A549 (cell line): Measurements from ENCODE around the gene LRRC3B. TPM values are rescaled to one million over a fixed set of nuclear protein-coding genes. Genes with fewer than 3 reads are reported as not detected.

Experiments
- ATAC-seq, 2 experiments: fragments of 200-7000 bp in 1 of 2; fragments of >200 bp in 1 of 2; cut with Nextera tagmentation in 1 of 2; cut with Tn5 transposase in 1 of 2; 3 replicates each; pipeline versions ENCODE4 v1.8.0 to v1.9.1; 2018 to 2020; ENCODE audit warnings: mild to moderate bottlenecking in 1 of 2, moderate library complexity in 1 of 2
- CTCF ChIA-PET: fragments of 300-600 bp; sonication (Branson Sonifier 250); formaldehyde crosslinking; extraction: SDS; loops from one replicate; lab custom pipeline; 2021; ENCODE audit warnings: antibody characterized with exemption, inconsistent platforms; lab: Yijun Ruan, JAX
- POLR2A ChIA-PET: fragments of 350-600 bp; formaldehyde crosslinking; extraction: SDS; loops from one replicate; lab custom pipeline; 2021; ENCODE audit warnings: antibody characterized with exemption, inconsistent platforms; lab: Yijun Ruan, JAX
- DNase-seq, 2 experiments: peaks; one replicate each; pipeline versions ENCODE4 v3.0.0 to v3.0.0-alpha.2; 2011 to 2016; ENCODE audit warnings: low read depth in 1 of 2, low spot score in 1 of 2
- FAIRE-seq: peaks from 2 replicates; lab custom pipeline; 2011; peaks lifted over from hg19 to GRCh38; lab: Jason Lieb, UNC
- H3K27ac ChIP-seq, 2 experiments: fragments of >200 bp; sonication (Bioruptor Twin); formaldehyde crosslinking; 3 replicates each; pipeline ENCODE4 v1.5.1; 2016 to 2017
- H3K4me1 ChIP-seq: fragments of >200 bp; sonication (Bioruptor Twin); formaldehyde crosslinking; 3 replicates; pipeline ENCODE4 v1.6.1; 2016
- H3K4me2 ChIP-seq: fragments of >200 bp; sonication (Bioruptor Twin); formaldehyde crosslinking; 3 replicates; pipeline ENCODE4 v1.6.1; 2016
- H3K4me3 ChIP-seq: fragments of >200 bp; sonication (Bioruptor Twin); formaldehyde crosslinking; 3 replicates; pipeline ENCODE4 v1.5.1; 2016
- H3K9me3 ChIP-seq: fragments of >200 bp; sonication (Bioruptor Twin); formaldehyde crosslinking; 3 replicates; pipeline ENCODE4 v1.6.1; 2016
- ATOH8 ChIP-seq: fragments of 250-450 bp; sonication (Bioruptor Pico); IDR thresholded peaks from 2 replicates; pipeline ENCODE4 v1.5.0; 2020; ENCODE audit warnings: low read depth, mild to moderate bottlenecking, moderate library complexity
- BHLHE40 ChIP-seq: IDR thresholded peaks from 2 replicates; pipeline ENCODE4 v1.6.1; 2012; ENCODE audit warnings: low read depth, low read length, inconsistent platforms
- CTCF ChIP-seq: fragments of >200 bp; sonication (Bioruptor Twin); formaldehyde crosslinking; IDR thresholded peaks from 3 replicates; pipeline ENCODE4 v1.5.1; 2016
- E2F6 ChIP-seq: IDR thresholded peaks from 2 replicates; pipeline ENCODE4 v1.6.1; 2012; ENCODE audit warnings: low read depth, borderline replicate concordance
- EHF ChIP-seq: fragments of 250-450 bp; sonication (Bioruptor Pico); IDR thresholded peaks from 2 replicates; pipeline ENCODE4 v1.5.0; 2020; ENCODE audit warnings: mild to moderate bottlenecking
- EHMT2 ChIP-seq: fragments of 200-600 bp; sonication (generic); IDR thresholded peaks from 2 replicates; pipeline ENCODE4 v1.6.1; 2016; ENCODE audit warnings: antibody characterized with exemption, low read depth, mild to moderate bottlenecking, moderate library complexity
- ESRRA ChIP-seq: fragments of 150-350 bp; IDR thresholded peaks from 2 replicates; pipeline ENCODE4 v1.6.1; 2014; ENCODE audit warnings: mild to moderate bottlenecking, low read length, borderline replicate concordance
- FOSL2 ChIP-seq, 2 experiments: fragments of 450-650 bp in 1 of 2; fragments of >200 bp in 1 of 2; sonication (Bioruptor Twin) in 1 of 2; formaldehyde crosslinking; IDR thresholded peaks; 2 replicates each; pipeline versions ENCODE4 v1.5.0 to v1.6.1; 2016 to 2020; ENCODE audit warnings: mild to moderate bottlenecking in 1 of 2, moderate library complexity in 1 of 2
- HOXA7 ChIP-seq: fragments of 250-450 bp; sonication (Bioruptor Pico); IDR thresholded peaks from 2 replicates; pipeline ENCODE4 v1.5.0; 2020; ENCODE audit warnings: mild to moderate bottlenecking, moderate library complexity
- JUNB ChIP-seq: fragments of >200 bp; sonication (Bioruptor Twin); formaldehyde crosslinking; IDR thresholded peaks from 2 replicates; pipeline ENCODE4 v1.6.1; 2016
- KDM5A ChIP-seq: fragments of 200-600 bp; sonication (generic); IDR thresholded peaks from 2 replicates; pipeline ENCODE4 v1.6.1; 2016; ENCODE audit warnings: antibody characterized with exemption, mild to moderate bottlenecking
- MAZ ChIP-seq: fragments of 150-350 bp; IDR thresholded peaks from 2 replicates; pipeline ENCODE4 v1.6.1; 2014; ENCODE audit warnings: antibody characterized with exemption, low read depth, low read length, borderline replicate concordance
- PHF8 ChIP-seq: fragments of 200-600 bp; sonication (generic); IDR thresholded peaks from 2 replicates; pipeline ENCODE4 v1.6.1; 2016; ENCODE audit warnings: low read depth, mild to moderate bottlenecking, antibody characterized with exemption, moderate library complexity, borderline replicate concordance
- POLR2A ChIP-seq: IDR thresholded peaks from 2 replicates; pipeline ENCODE4 v1.6.1; 2012; ENCODE audit warnings: mild to moderate bottlenecking, low read length
- POLR2AphosphoS2 ChIP-seq: conservative IDR thresholded peaks from 2 replicates; pipeline ENCODE4 v1.6.1; 2012; ENCODE audit warnings: low read length, improper control_type of control experiment, inconsistent platforms
- REST ChIP-seq: fragments of 200-600 bp; sonication (generic); IDR thresholded peaks from 2 replicates; pipeline ENCODE4 v1.6.1; 2016; ENCODE audit warnings: antibody characterized with exemption, mild to moderate bottlenecking, moderate library complexity
- SREBF2 ChIP-seq: fragments of 450-650 bp; IDR thresholded peaks from 2 replicates; pipeline ENCODE4 v1.6.1; 2014; ENCODE audit warnings: mild to moderate bottlenecking, moderate library complexity
- USF2 ChIP-seq: fragments of 450-650 bp; IDR thresholded peaks from 2 replicates; pipeline ENCODE4 v1.6.1; 2014; ENCODE audit warnings: antibody characterized with exemption
- ZFP36 ChIP-seq: fragments of 450-650 bp; IDR thresholded peaks from 2 replicates; pipeline ENCODE4 v1.6.1; 2014; ENCODE audit warnings: borderline replicate concordance; ENCODE audit not compliant: partially characterized antibody
- ZSCAN20 ChIP-seq: fragments of 250-450 bp; sonication (Bioruptor Pico); IDR thresholded peaks from 2 replicates; pipeline ENCODE4 v1.8.0; 2022; ENCODE audit warnings: mild to moderate bottlenecking, moderate library complexity
- WGBS: methylation state at CpG from one replicate; pipeline ENCODE4 v1.1.6; 2017; ENCODE audit errors: missing lambda C conversion rate; 5-methylcytosine and 5-hydroxymethylcytosine counted together
- polyA plus RNA-seq, 4 experiments: library from polyadenylated mRNA; depleted of rRNA in 3 of 4; stranded (reverse); fragments of >200 nt; fragmentation: RNase III in 1 of 4; extraction: RNeasy Plus Mini Kit Qiagen cat#74134 plus additional on column Dnase treatment in 1 of 4; gene quantifications; 2 replicates in 3 of 4; 3 replicates in 1 of 4; pipeline ENCODE4 v1.2.3, GENCODE V29; 2011 to 2017
- TF ChIP-seq, protein P1 (sequence below): fragments of >200 bp; sonication (Bioruptor Twin); formaldehyde crosslinking; IDR thresholded peaks from 3 replicates; pipeline ENCODE4 v1.6.1; 2016

The LRRC3B gene
- polyA plus RNA-seq, 2 of the 4 experiments (the other 2 are of a cell fraction): not detected

- H3K9me3 ChIP-seq: no peaks in the 10 kb centered on the region
- ATAC-seq: no peak
- no peak overlapping the region for H3K4me3 ChIP-seq
- WGBS: under 1% methylated on average over 3 of the region's 3 CpGs
- DNase-seq: no peak
- ChIA-PET POLR2A (no interaction called here), CTCF (interaction anchor here (1.3 kb wide), 1 partner anchor 9 kb away, joined by 4 read pairs; no protein-coding TSS in a partner anchor)
- TF ChIP-seq PHF8 (no peak), POLR2A (no peak), ZFP36 (no peak), MAZ (no peak)
- no peak overlapping the region for H3K27ac ChIP-seq
- H3K4me2 ChIP-seq: no peak overlapping the region
- H3K4me1 ChIP-seq: no peaks in the 10 kb centered on the region
- no peak for FAIRE-seq
These were observed 80.9 kb downstream of the LRRC3B start for GRCh38 chr3:26703519-26703918.

DNA sequence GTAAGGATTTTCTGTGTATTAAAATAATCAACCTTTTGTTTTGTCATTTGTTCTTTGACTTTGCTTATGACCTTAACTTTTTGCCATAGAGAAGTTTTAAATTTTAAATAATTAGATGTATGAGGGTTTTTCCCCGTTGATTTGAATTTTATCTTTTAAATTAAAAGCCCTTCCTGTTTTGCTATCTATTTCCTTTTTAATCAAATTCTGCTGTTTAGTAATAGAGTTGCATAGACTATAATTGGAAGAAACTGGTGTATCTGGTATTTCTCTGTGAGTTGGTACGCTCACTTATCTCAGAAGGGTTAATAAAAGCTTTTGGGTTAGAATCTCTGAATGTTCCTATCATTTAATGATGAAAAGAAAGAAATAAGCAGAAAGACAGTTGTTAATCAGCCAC, 82.2 kb downstream of the LRRC3B start:
- ChIA-PET CTCF (no interaction called here), POLR2A (no interaction called here)
- DNase-seq: no peak
- no peak overlapping the region for H3K4me3 ChIP-seq
- ATAC-seq: no peak
- no peak overlapping the region for H3K27ac ChIP-seq
- no peaks in the 10 kb centered on the region for H3K4me1 ChIP-seq
- WGBS: 2% methylated on average over 2 of the region's 2 CpGs
- no peaks in the 10 kb centered on the region for H3K9me3 ChIP-seq
- H3K4me2 ChIP-seq: no peak overlapping the region
- no peak for FAIRE-seq
- TF ChIP-seq REST: no peak
- TF ChIP-seq EHF (CRISPR knock-in tag): no peak
- TF ChIP-seq JUNB: no peak
- TF ChIP-seq ESRRA: no peak
- no peak for TF ChIP-seq ATOH8
- TF ChIP-seq USF2: no peak
- no peak for TF ChIP-seq CTCF
- TF ChIP-seq E2F6: no peak
- no peak for TF ChIP-seq POLR2AphosphoS2
- TF ChIP-seq ZSCAN20 (CRISPR knock-in tag): no peak
- no peak for TF ChIP-seq SREBF2
- TF ChIP-seq, protein P1, sequence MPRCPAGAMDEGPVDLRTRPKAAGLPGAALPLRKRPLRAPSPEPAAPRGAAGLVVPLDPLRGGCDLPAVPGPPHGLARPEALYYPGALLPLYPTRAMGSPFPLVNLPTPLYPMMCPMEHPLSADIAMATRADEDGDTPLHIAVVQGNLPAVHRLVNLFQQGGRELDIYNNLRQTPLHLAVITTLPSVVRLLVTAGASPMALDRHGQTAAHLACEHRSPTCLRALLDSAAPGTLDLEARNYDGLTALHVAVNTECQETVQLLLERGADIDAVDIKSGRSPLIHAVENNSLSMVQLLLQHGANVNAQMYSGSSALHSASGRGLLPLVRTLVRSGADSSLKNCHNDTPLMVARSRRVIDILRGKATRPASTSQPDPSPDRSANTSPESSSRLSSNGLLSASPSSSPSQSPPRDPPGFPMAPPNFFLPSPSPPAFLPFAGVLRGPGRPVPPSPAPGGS: no peak
- TF ChIP-seq KDM5A: no peak
- no peak for TF ChIP-seq POLR2A
- no peak for TF ChIP-seq EHMT2
- TF ChIP-seq FOSL2 (IDR thresholded peaks at IDR 0.05): no peak
- TF ChIP-seq FOSL2 (CRISPR knock-in tag; IDR thresholded peaks at IDR 0.05): no peak
- no peak for TF ChIP-seq HOXA7 (CRISPR knock-in tag)
- TF ChIP-seq BHLHE40: no peak
- no peak for TF ChIP-seq PHF8
- TF ChIP-seq MAZ: no peak
